ENCODE measurements around the gene CCL26. TPM values are rescaled to one million over a fixed set of nuclear protein-coding genes. Genes with fewer than 3 reads are reported as not detected.
"Not testable (repeated sequence)": the region's sequence is repeated elsewhere in the genome, so short reads cannot be mapped to it uniquely, and the experiment has no call there.

Gene CCL26
- total RNA-seq, 4 donors from 2014 or later, result not detected

DNA sequence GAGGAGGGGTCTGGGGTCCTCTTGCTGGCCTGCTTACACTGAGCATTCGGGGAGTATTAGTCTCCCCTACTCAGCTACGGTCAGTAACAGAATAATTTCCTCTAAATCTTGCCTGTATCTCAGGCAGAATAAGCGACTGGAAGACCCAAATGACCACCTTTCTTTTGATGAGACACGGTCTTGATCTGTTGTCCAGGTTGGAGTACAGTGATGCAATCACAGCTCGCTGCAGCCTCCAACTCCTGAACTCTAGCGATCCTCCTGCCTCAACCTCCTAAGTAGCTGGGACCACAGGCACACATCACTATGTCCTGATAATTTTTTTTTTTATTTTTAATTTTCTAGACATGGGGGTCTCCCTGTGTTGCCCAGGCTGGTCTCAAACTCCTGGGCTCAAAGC, 24.4 kb upstream of the CCL26 start:
- DNase-seq, result no peak
- Histone ChIP-seq H3K4me1 (peaks cover 0 to 9% of the 10 kb centered on the region in 2 donors), H3K27ac (peak overlapping the region in 2 of 4 donors; percentile 28 to 42), H3K27me3 (peaks cover 0 to 2% (median 0%) of the 10 kb centered on the region in 3 donors), H3K4me3 (no peak overlapping the region), H3K36me3 (no peaks in the 10 kb centered on the region), H3K9me3 (no peaks in the 10 kb centered on the region)
- in situ Hi-C loops (cut with MboI; ENCODE audit: low sequenced_read_pairs in 4 of 4) (no loop called here), intact Hi-C loops (cut with DNase I; ENCODE audit: low total_unique reads) (no loop called here)
- TF ChIP-seq POLR2A (IDR thresholded peaks at IDR 0.05), result no peak
- TF ChIP-seq, protein P1, sequence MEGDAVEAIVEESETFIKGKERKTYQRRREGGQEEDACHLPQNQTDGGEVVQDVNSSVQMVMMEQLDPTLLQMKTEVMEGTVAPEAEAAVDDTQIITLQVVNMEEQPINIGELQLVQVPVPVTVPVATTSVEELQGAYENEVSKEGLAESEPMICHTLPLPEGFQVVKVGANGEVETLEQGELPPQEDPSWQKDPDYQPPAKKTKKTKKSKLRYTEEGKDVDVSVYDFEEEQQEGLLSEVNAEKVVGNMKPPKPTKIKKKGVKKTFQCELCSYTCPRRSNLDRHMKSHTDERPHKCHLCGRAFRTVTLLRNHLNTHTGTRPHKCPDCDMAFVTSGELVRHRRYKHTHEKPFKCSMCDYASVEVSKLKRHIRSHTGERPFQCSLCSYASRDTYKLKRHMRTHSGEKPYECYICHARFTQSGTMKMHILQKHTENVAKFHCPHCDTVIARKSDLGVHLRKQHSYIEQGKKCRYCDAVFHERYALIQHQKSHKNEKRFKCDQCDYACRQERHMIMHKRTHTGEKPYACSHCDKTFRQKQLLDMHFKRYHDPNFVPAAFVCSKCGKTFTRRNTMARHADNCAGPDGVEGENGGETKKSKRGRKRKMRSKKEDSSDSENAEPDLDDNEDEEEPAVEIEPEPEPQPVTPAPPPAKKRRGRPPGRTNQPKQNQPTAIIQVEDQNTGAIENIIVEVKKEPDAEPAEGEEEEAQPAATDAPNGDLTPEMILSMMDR (IDR thresholded peaks at IDR 0.05 in 4 of 5, conservative IDR thresholded peaks at IDR 0.05 in 1 of 5), result no peak
- ATAC-seq, result no peak

DNA sequence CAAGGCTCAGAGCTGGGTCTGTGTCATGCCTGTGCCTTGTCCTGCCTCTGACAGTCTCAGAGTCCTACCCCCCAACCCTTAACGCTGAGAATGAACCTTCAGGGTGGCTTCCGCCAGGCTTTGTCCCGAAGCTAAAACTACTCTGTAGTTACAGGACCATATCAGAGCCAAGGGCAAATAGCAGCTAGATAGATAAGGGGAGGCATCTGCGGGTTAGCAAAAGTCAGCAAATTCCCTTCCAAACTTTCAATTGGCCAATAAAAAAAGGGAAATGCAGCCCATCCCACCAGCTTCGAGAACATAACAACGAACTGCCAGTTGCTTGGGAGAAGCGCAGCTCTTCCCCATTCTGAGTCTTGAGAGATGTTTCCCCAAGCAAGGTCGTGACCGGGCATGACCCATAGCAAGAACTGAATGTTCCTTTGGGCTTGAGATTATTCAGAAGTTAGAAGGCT, 23.8 kb upstream of the CCL26 start:
- DNase-seq (peak; percentile 62 to 73), ATAC-seq (peak; percentile 56 to 71)
- no peak overlapping the region for H3K4me3 ChIP-seq
- peaks cover 0 to 2% (median 0%) of the 10 kb centered on the region in 3 donors for H3K27me3 ChIP-seq
- H3K4me1 ChIP-seq, result peaks cover 0 to 9% of the 10 kb centered on the region in 2 donors
- in situ Hi-C loops (cut with MboI; ENCODE audit: low sequenced_read_pairs in 4 of 4) (no loop called here), intact Hi-C loops (cut with DNase I; ENCODE audit: low total_unique reads) (no loop called here)
- H3K9me3 ChIP-seq, result no peaks in the 10 kb centered on the region
- no peaks in the 10 kb centered on the region for H3K36me3 ChIP-seq
- H3K27ac ChIP-seq, result peak overlapping the region in 3 of 4 donors; percentile 10 to 57 (median 49)
- TF ChIP-seq, protein P1 (IDR thresholded peaks at IDR 0.05 in 4 of 5, conservative IDR thresholded peaks at IDR 0.05 in 1 of 5), result no peak
- TF ChIP-seq POLR2A (IDR thresholded peaks at IDR 0.05), result no peak

DNA sequence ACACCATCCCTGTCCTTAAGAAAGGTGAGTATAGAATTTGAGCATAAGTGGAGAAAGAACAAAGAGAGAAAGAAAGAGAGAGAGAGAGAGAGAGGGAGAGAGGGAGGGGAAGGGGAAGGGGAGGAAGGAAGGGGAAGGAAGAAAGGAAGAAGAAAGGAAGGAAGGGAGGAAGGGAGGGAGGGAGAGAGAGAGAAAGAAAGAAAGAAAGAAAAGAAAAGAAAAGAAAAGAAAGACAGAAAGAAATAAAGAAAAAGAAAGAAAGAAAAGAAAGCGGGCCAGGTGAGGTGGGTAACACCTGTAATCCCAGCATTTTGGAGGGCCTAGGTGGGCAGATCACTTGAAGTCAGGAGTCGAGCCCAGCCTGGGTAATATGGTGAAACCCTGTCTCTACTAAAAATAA, 21.7 kb upstream of the CCL26 start:
- H3K9me3 ChIP-seq, result no peaks in the 10 kb centered on the region
- ATAC-seq, result no peak
- H3K36me3 ChIP-seq, result no peaks in the 10 kb centered on the region
- H3K27ac ChIP-seq, result no peak overlapping the region
- DNase-seq, result no peak
- in situ Hi-C loops (cut with MboI; ENCODE audit: low sequenced_read_pairs in 4 of 4), result no loop called here
- intact Hi-C loops (cut with DNase I; ENCODE audit: low total_unique reads), result no loop called here
- peaks cover 0 to 9% of the 10 kb centered on the region in 2 donors for H3K4me1 ChIP-seq
- peaks cover 0 to 2% (median 0%) of the 10 kb centered on the region in 3 donors for H3K27me3 ChIP-seq
- H3K4me3 ChIP-seq, result no peak overlapping the region
- no peak for TF ChIP-seq POLR2A (IDR thresholded peaks at IDR 0.05)
- TF ChIP-seq, protein P1 (IDR thresholded peaks at IDR 0.05 in 4 of 5, conservative IDR thresholded peaks at IDR 0.05 in 1 of 5), result no peak

DNA sequence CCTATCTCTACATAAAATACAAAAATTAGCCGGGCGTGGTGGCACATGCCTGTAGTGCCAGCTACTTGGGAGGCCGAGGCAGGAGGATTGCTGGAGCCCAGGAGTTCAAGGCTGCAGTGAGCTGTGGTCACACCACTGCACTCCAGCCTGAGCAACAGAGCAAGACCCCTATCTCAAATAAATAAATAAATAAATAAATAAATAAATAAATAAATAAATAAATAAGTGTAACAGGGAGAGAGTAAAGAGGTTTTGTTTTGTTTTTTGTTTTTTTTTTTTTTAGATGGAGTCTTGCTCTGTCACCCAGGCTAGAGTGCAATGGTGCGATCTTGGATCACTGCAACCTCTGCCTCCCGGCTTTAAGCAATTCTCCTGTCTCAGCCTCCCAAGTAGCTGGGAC, 20.6 kb upstream of the CCL26 start:
- DNase-seq; H3K9me3 ChIP-seq; H3K27me3 ChIP-seq; H3K4me1 ChIP-seq; H3K4me3 ChIP-seq; in situ Hi-C loops (cut with MboI; ENCODE audit: low sequenced_read_pairs in 4 of 4); H3K36me3 ChIP-seq; H3K27ac ChIP-seq; ATAC-seq; intact Hi-C loops (cut with DNase I; ENCODE audit: low total_unique reads): not testable (repeated sequence)

DNA sequence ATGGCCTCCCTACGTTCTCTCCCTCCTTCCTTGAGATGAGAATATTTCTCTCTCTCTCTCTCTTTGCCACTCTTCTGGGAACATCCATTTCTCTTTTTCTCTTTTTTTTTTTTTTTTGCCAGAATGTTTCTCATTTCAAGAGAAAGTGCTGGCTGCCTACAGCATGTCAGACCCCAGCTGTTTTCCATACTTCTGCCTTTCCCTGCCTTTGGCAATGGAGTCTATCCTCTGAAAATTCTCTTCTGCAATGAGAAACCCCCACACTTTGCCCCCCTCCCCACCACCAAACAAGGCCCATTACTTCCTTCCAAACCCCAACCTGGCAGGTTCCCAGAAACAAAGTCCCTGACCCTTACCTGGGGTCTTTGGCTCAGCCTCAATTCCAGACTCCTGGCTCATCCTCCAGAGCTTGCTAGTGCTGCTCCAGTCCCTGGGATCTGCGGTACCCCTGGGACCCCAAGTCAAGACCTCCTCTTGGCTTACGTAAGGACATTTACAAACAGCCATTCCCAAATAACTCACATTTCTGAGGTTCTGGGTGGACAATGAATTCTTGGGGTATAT, 17.4 kb upstream of the CCL26 start:
- Histone ChIP-seq H3K27me3 (peaks cover 0 to 2% (median 0%) of the 10 kb centered on the region in 3 donors), H3K9me3 (no peaks in the 10 kb centered on the region), H3K4me3 (no peak overlapping the region), H3K4me1 (peaks cover 0 to 9% of the 10 kb centered on the region in 2 donors), H3K27ac (no peak overlapping the region), H3K36me3 (no peaks in the 10 kb centered on the region)
- TF ChIP-seq POLR2A (IDR thresholded peaks at IDR 0.05), result no peak
- TF ChIP-seq, protein P1 (IDR thresholded peaks at IDR 0.05 in 4 of 5, conservative IDR thresholded peaks at IDR 0.05 in 1 of 5), result no peak
- in situ Hi-C loops (cut with MboI; ENCODE audit: low sequenced_read_pairs in 4 of 4) (no loop called here), intact Hi-C loops (cut with DNase I; ENCODE audit: low total_unique reads) (no loop called here)
- no peak for ATAC-seq
- no peak for DNase-seq

DNA sequence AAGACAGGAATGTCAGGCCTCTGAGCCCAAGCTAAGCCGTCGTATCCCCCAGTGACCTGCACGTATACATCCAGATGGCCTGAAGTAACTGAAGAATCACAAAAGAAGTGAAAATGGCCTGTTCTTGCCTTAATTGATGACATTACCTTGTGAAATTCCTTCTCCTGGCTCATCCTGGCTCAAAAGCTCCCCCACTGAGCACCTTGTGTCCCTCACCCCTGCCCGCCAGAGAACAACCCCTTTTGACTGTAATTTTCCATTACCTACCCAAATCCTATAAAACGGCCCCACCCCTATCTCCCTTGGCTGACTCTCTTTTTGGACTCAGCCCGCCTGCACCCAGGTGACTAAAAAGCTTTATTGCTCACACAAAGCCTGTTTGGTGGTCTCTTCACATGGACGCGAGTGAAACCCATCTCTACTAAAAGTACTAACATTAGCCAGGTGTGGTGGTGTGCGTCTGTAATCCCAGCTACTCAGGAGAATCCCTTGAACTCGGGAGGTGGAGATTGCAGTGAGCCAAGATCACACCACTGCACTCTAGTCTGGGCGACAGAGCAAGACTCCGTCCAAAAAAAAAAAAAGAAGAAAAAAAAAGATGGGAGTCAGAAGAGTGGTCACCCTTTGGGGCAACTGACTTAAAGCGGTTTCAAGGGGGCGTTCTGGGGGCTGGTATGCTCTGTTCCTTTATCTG, 16.3 kb upstream of the CCL26 start:
- DNase-seq; H3K27ac ChIP-seq; H3K9me3 ChIP-seq; H3K4me1 ChIP-seq; H3K36me3 ChIP-seq; H3K27me3 ChIP-seq; intact Hi-C loops (cut with DNase I; ENCODE audit: low total_unique reads); H3K4me3 ChIP-seq; in situ Hi-C loops (cut with MboI; ENCODE audit: low sequenced_read_pairs in 4 of 4); ATAC-seq: not testable (repeated sequence)

DNA sequence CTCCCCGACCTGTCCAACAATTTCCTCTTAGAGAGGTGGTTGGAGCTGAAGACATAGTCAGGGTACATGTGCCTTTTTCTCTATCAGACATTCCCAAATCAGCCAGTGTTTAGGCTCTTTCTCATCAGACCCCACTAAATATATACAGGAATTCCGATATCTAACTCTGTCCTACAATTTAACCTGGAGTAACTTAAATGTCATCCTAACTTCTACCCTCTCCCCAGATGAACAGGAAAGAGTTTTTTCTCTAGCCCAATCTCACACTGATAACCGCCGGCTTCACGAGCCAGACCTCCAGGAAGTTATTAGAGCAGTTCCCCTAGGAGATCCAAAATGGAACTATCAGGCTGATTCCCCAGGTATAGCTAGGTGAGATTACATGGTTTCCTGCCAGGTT, 11.0 kb upstream of the CCL26 start:
- H3K4me1 ChIP-seq; DNase-seq; H3K9me3 ChIP-seq; H3K27ac ChIP-seq; intact Hi-C loops (cut with DNase I; ENCODE audit: low total_unique reads); in situ Hi-C loops (cut with MboI; ENCODE audit: low sequenced_read_pairs in 4 of 4); ATAC-seq; H3K4me3 ChIP-seq; H3K36me3 ChIP-seq; H3K27me3 ChIP-seq: not testable (repeated sequence)
